T-helper 2 cell treated with Interferon-gamma antibody and Interleukin-4, amounts not matched to agents 5 μg/mL and 100 μg/mL, for 36 hours (primary cell): Measurements from ENCODE around the gene TBC1D3B.
"Not testable (repeated sequence)": the region's sequence is repeated elsewhere in the genome, so short reads cannot be mapped to it uniquely, and the experiment has no call there.

Experiments used
- DNase-seq: peaks from one replicate; pipeline ENCODE4 v3.0.0; 2021; ENCODE audit warnings: low spot score
- H3K27ac Mint-ChIP-seq: one replicate; pipeline ENCODE4 v1.8.0; 2021; ENCODE audit warnings: mild to moderate bottlenecking, mixed read lengths
- H3K27me3 Mint-ChIP-seq: one replicate; pipeline ENCODE4 v1.8.0; 2021; ENCODE audit warnings: low read depth, mixed read lengths
- H3K36me3 Mint-ChIP-seq: one replicate; pipeline ENCODE4 v1.8.0; 2021; ENCODE audit warnings: low read depth, mixed read lengths
- H3K4me1 Mint-ChIP-seq: one replicate; pipeline ENCODE4 v1.8.0; 2021; ENCODE audit warnings: low read depth, mixed read lengths
- H3K4me3 Mint-ChIP-seq: one replicate; pipeline ENCODE4 v1.8.0; 2022; ENCODE audit warnings: mild to moderate bottlenecking, moderate library complexity, mixed read lengths
- H3K9me3 Mint-ChIP-seq: one replicate; pipeline ENCODE4 v1.8.0; 2021; ENCODE audit warnings: mixed read lengths

The TBC1D3B gene

GRCh38 chr17:36207383-36207782, 30.9 kb upstream of the TBC1D3B start:
- H3K4me1 Mint-ChIP-seq, H3K36me3 Mint-ChIP-seq, H3K9me3 Mint-ChIP-seq, DNase-seq, H3K4me3 Mint-ChIP-seq, H3K27ac Mint-ChIP-seq: not testable (repeated sequence)
- peaks cover 19% of the 10 kb centered on the region for H3K27me3 Mint-ChIP-seq

- H3K4me1 Mint-ChIP-seq, result not testable (repeated sequence)
These were observed 30.0 kb upstream of the TBC1D3B start for GRCh38 chr17:36206486-36206821.

GRCh38 chr17:36205637-36206485, 29.4 kb upstream of the TBC1D3B start:
- Mint-ChIP-seq H3K4me3 (no peak overlapping the region), H3K36me3 (no peaks in the 10 kb centered on the region), H3K27ac (no peak overlapping the region), H3K27me3 (peaks cover 20% of the 10 kb centered on the region), H3K9me3 (no peaks in the 10 kb centered on the region), H3K4me1 (peaks cover 9% of the 10 kb centered on the region)
- DNase-seq, result no peak

More at GRCh38 chr17:36206486-36206821, 30.0 kb upstream of the TBC1D3B start:
- DNase-seq, H3K27ac Mint-ChIP-seq, H3K4me3 Mint-ChIP-seq, H3K9me3 Mint-ChIP-seq, H3K36me3 Mint-ChIP-seq: not testable (repeated sequence)
- peaks cover 19% of the 10 kb centered on the region for H3K27me3 Mint-ChIP-seq

- Mint-ChIP-seq H3K4me3 (no peak overlapping the region), H3K27me3 (peaks cover 19% of the 10 kb centered on the region), H3K36me3 (no peaks in the 10 kb centered on the region), H3K4me1 (peaks cover 8% of the 10 kb centered on the region), H3K27ac (no peak overlapping the region), H3K9me3 (no peaks in the 10 kb centered on the region)
- DNase-seq, result no peak
These were observed 28.5 kb upstream of the TBC1D3B start for GRCh38 chr17:36204724-36205500.

GRCh38 chr17:36203335-36203734, 26.9 kb upstream of the TBC1D3B start:
- H3K27ac Mint-ChIP-seq, result no peak overlapping the region
- no peak overlapping the region for H3K4me3 Mint-ChIP-seq
- no peaks in the 10 kb centered on the region for H3K9me3 Mint-ChIP-seq
- DNase-seq, result no peak
- H3K4me1 Mint-ChIP-seq, result peaks cover 16% of the 10 kb centered on the region
- no peaks in the 10 kb centered on the region for H3K36me3 Mint-ChIP-seq
- H3K27me3 Mint-ChIP-seq, result peaks cover 26% of the 10 kb centered on the region

- not testable (repeated sequence) for H3K27ac Mint-ChIP-seq, H3K9me3 Mint-ChIP-seq, DNase-seq, H3K4me3 Mint-ChIP-seq, H3K36me3 Mint-ChIP-seq
- Mint-ChIP-seq H3K27me3 (peaks cover 26% of the 10 kb centered on the region), H3K4me1 (peaks cover 20% of the 10 kb centered on the region)
These were observed 25.1 kb upstream of the TBC1D3B start for GRCh38 chr17:36201506-36201905.

GRCh38 chr17:36201102-36201501, 24.7 kb upstream of the TBC1D3B start:
- not testable (repeated sequence) for H3K4me3 Mint-ChIP-seq, H3K9me3 Mint-ChIP-seq, DNase-seq, H3K27ac Mint-ChIP-seq, H3K36me3 Mint-ChIP-seq
- Mint-ChIP-seq H3K27me3 (peaks cover 27% of the 10 kb centered on the region), H3K4me1 (peaks cover 20% of the 10 kb centered on the region)

- Mint-ChIP-seq H3K36me3 (no peaks in the 10 kb centered on the region), H3K4me1 (peaks cover 17% of the 10 kb centered on the region), H3K27me3 (peaks cover 33% of the 10 kb centered on the region), H3K27ac (no peak overlapping the region), H3K4me3 (no peak overlapping the region), H3K9me3 (no peaks in the 10 kb centered on the region)
- DNase-seq, result peak; percentile 43
These were observed 22.5 kb upstream of the TBC1D3B start for GRCh38 chr17:36198831-36199465.

- no peak for DNase-seq
- Mint-ChIP-seq H3K4me1 (peaks cover 17% of the 10 kb centered on the region), H3K4me3 (no peak overlapping the region)
These were observed 20.9 kb upstream of the TBC1D3B start for GRCh38 chr17:36197387-36197703.

GRCh38 chr17:36196131-36196486, 19.7 kb upstream of the TBC1D3B start:
- no peak for DNase-seq
- Mint-ChIP-seq H3K36me3 (no peaks in the 10 kb centered on the region), H3K4me1 (peaks cover 20% of the 10 kb centered on the region), H3K27me3 (peaks cover 41% of the 10 kb centered on the region), H3K9me3 (no peaks in the 10 kb centered on the region), H3K4me3 (no peak overlapping the region), H3K27ac (no peak overlapping the region)

More at GRCh38 chr17:36197387-36197703, 20.9 kb upstream of the TBC1D3B start:
- Mint-ChIP-seq H3K36me3 (no peaks in the 10 kb centered on the region), H3K27me3 (peaks cover 39% of the 10 kb centered on the region), H3K9me3 (no peaks in the 10 kb centered on the region), H3K27ac (no peak overlapping the region)

GRCh38 chr17:36195434-36196130, 19.1 kb upstream of the TBC1D3B start:
- Mint-ChIP-seq H3K9me3 (no peaks in the 10 kb centered on the region), H3K4me3 (no peak overlapping the region), H3K36me3 (no peaks in the 10 kb centered on the region), H3K27ac (no peak overlapping the region), H3K27me3 (peaks cover 41% of the 10 kb centered on the region), H3K4me1 (peaks cover 20% of the 10 kb centered on the region)
- DNase-seq, result no peak

GRCh38 chr17:36194832-36195433, 18.5 kb upstream of the TBC1D3B start:
- H3K4me1 Mint-ChIP-seq, result peaks cover 22% of the 10 kb centered on the region

GRCh38 chr17:36194147-36194831, 17.9 kb upstream of the TBC1D3B start:
- not testable (repeated sequence) for H3K9me3 Mint-ChIP-seq, DNase-seq, H3K4me3 Mint-ChIP-seq, H3K27ac Mint-ChIP-seq, H3K36me3 Mint-ChIP-seq
- peaks cover 20% of the 10 kb centered on the region for H3K4me1 Mint-ChIP-seq
- H3K27me3 Mint-ChIP-seq, result peaks cover 42% of the 10 kb centered on the region

More at GRCh38 chr17:36194832-36195433, 18.5 kb upstream of the TBC1D3B start:
- not testable (repeated sequence) for H3K4me3 Mint-ChIP-seq, H3K9me3 Mint-ChIP-seq, H3K36me3 Mint-ChIP-seq, DNase-seq, H3K27ac Mint-ChIP-seq
- peaks cover 42% of the 10 kb centered on the region for H3K27me3 Mint-ChIP-seq
